Neural cell (in vitro differentiated cells): Measurements from ENCODE around the gene RAB40B. TPM values are rescaled to one million over a fixed set of nuclear protein-coding genes. Genes with fewer than 3 reads are reported as not detected.

Experiments used
- H2AFZ ChIP-seq: fragments of 200-600, 300-800 bp; sonication (generic), shearing (Covaris generic); 2 replicates; pipeline ENCODE4 v1.6.0; 2014; ENCODE audit warnings: low read depth, mild to moderate bottlenecking, antibody characterized with exemption, low read length, moderate library complexity
- H3F3A ChIP-seq: fragments of 200-600 bp; shearing (Covaris generic); 2 replicates; pipeline ENCODE4 v1.6.1; 2016; ENCODE audit warnings: mild to moderate bottlenecking, moderate library complexity, mixed read lengths, antibody characterized with exemption, low read length; ENCODE audit not compliant: insufficient read depth, poor library complexity, severe bottlenecking
- H3K27ac ChIP-seq: fragments of 200-600, 300-800 bp; sonication (generic), shearing (Covaris generic); 2 replicates; pipeline ENCODE4 v1.5.1; 2014; ENCODE audit warnings: mild to moderate bottlenecking, low read length, moderate library complexity
- H3K27me3 ChIP-seq: fragments of 300-800, 200-600 bp; sonication (generic), shearing (Covaris generic); 2 replicates; pipeline ENCODE4 v1.6.0; 2014; ENCODE audit warnings: mild to moderate bottlenecking, low read depth, low read length, moderate library complexity; ENCODE audit not compliant: insufficient read depth
- H3K36me3 ChIP-seq: fragments of 300-800, 200-600 bp; sonication (generic), shearing (Covaris generic); 2 replicates; pipeline ENCODE4 v1.5.1; 2014; ENCODE audit warnings: mild to moderate bottlenecking, antibody characterized with exemption, low read length, moderate library complexity; ENCODE audit not compliant: insufficient read depth
- H3K4me2 ChIP-seq: fragments of 300-800, 200-600 bp; sonication (generic), shearing (Covaris generic); 2 replicates; pipeline ENCODE4 v1.6.0; 2014; ENCODE audit warnings: mild to moderate bottlenecking, low read length
- H3K4me3 ChIP-seq: fragments of 300-800, 200-600 bp; sonication (generic), shearing (Covaris generic); 2 replicates; pipeline ENCODE4 v1.5.1; 2014; ENCODE audit warnings: mild to moderate bottlenecking, low read length, moderate library complexity
- H3K79me2 ChIP-seq: fragments of 200-600 bp; shearing (Covaris generic); replicated peaks from 2 replicates; pipeline ENCODE4 v1.6.0; 2014; ENCODE audit warnings: mild to moderate bottlenecking, low read length, moderate library complexity; ENCODE audit not compliant: insufficient read depth
- H3K9ac ChIP-seq: fragments of 300-800, 200-600 bp; sonication (generic), shearing (Covaris generic); 2 replicates; pipeline ENCODE4 v1.6.1; 2016; ENCODE audit warnings: mild to moderate bottlenecking, low read length, mixed read lengths
- H3K9me2 ChIP-seq: fragments of 200-600 bp; shearing (Covaris generic); 2 replicates; pipeline ENCODE4 v1.6.1; 2016; ENCODE audit warnings: mild to moderate bottlenecking, low read length, mixed read lengths; ENCODE audit not compliant: insufficient read depth
- H3K9me3 ChIP-seq: fragments of 200-600, 300-800 bp; sonication (generic), shearing (Covaris generic); 2 replicates; pipeline ENCODE4 v1.6.1; 2016; ENCODE audit warnings: mild to moderate bottlenecking, mixed run types, low read length, moderate library complexity, mixed read lengths
- H4K20me1 ChIP-seq: fragments of 200-600 bp; shearing (Covaris generic); 2 replicates; pipeline ENCODE4 v1.6.1; 2016; ENCODE audit warnings: mild to moderate bottlenecking, mixed run types; ENCODE audit not compliant: insufficient read depth
- CTCF ChIP-seq: fragments of 450-650 bp; IDR thresholded peaks from 2 replicates; pipeline ENCODE4 v1.5.1; 2014; ENCODE audit warnings: antibody characterized with exemption, mild to moderate bottlenecking, moderate library complexity; ENCODE audit not compliant: poor library complexity, severe bottlenecking
- EP300 ChIP-seq: fragments of 450-650 bp; conservative IDR thresholded peaks from 2 replicates; pipeline ENCODE4 v1.6.1; 2014; ENCODE audit warnings: antibody characterized with exemption, mild to moderate bottlenecking, moderate library complexity; ENCODE audit not compliant: poor library complexity, severe bottlenecking
- EZH2 ChIP-seq: fragments of 200-600, 300-800 bp; shearing (Covaris generic), sonication (generic); IDR thresholded peaks from 2 replicates; pipeline ENCODE4 v1.6.1; 2014; ENCODE audit warnings: antibody characterized with exemption, low read length, borderline replicate concordance, mild to moderate bottlenecking; ENCODE audit not compliant: insufficient read depth, poor library complexity, severe bottlenecking
- MXI1 ChIP-seq: fragments of 450-650 bp; conservative IDR thresholded peaks from 2 replicates; pipeline ENCODE4 v1.6.1; 2014; ENCODE audit warnings: antibody characterized with exemption, mild to moderate bottlenecking; ENCODE audit not compliant: poor library complexity, severe bottlenecking
- POLR2AphosphoS5 ChIP-seq: IDR thresholded peaks from 2 replicates; pipeline ENCODE4 v1.6.1; 2012
- RAD21 ChIP-seq: fragments of 450-650 bp; conservative IDR thresholded peaks from 2 replicates; pipeline ENCODE4 v1.6.1; 2014; ENCODE audit warnings: antibody characterized with exemption, mild to moderate bottlenecking, moderate library complexity
- REST ChIP-seq: IDR thresholded peaks from 2 replicates; pipeline ENCODE4 v1.6.1; 2012; ENCODE audit warnings: borderline replicate concordance
- SMC3 ChIP-seq: fragments of 450-650 bp; conservative IDR thresholded peaks from 2 replicates; pipeline ENCODE4 v1.6.1; 2014; ENCODE audit warnings: antibody characterized with exemption, mild to moderate bottlenecking, moderate library complexity; ENCODE audit not compliant: poor library complexity
- TAF1 ChIP-seq: IDR thresholded peaks from 2 replicates; pipeline ENCODE4 v1.6.1; 2012; ENCODE audit warnings: low read depth
- polyA plus RNA-seq: library from polyadenylated mRNA; depleted of rRNA; stranded (reverse); fragments of >200 nt; gene quantifications from 2 replicates; pipeline ENCODE4 v1.2.3, GENCODE V29; 2014

Gene RAB40B
- polyA plus RNA-seq, 1 donor from 2014 or later: 37.2 TPM

GRCh38 chr17:82674656-82675475 is 23.6 kb downstream of the RAB40B start:
- no peaks in the 10 kb centered on the region for H3K79me2 ChIP-seq
- H3F3A ChIP-seq: no peaks in the 10 kb centered on the region
- H4K20me1 ChIP-seq: no peaks in the 10 kb centered on the region
- H3K9me2 ChIP-seq: no peaks in the 10 kb centered on the region
- TF ChIP-seq POLR2AphosphoS5: no peak
- TF ChIP-seq CTCF: no peak
- no peak for TF ChIP-seq MXI1
- TF ChIP-seq RAD21: no peak
- H3K4me2 ChIP-seq: no peak overlapping the region
- no peak overlapping the region for H3K9ac ChIP-seq
- H3K9me3 ChIP-seq: no peaks in the 10 kb centered on the region
- no peak overlapping the region for H2AFZ ChIP-seq
- H3K4me3 ChIP-seq: no peak overlapping the region
- no peak overlapping the region for H3K27ac ChIP-seq
- H3K36me3 ChIP-seq: no peaks in the 10 kb centered on the region
- H3K27me3 ChIP-seq: no peaks in the 10 kb centered on the region

GRCh38 chr17:82670661-82671450 is 27.6 kb downstream of the RAB40B start:
- H3K4me3 ChIP-seq: no peak overlapping the region
- no peaks in the 10 kb centered on the region for H3K27me3 ChIP-seq
- H3K4me2 ChIP-seq: no peak overlapping the region
- no peaks in the 10 kb centered on the region for H3F3A ChIP-seq
- H3K9ac ChIP-seq: no peak overlapping the region
- no peaks in the 10 kb centered on the region for H4K20me1 ChIP-seq
- H3K79me2 ChIP-seq: no peaks in the 10 kb centered on the region
- no peaks in the 10 kb centered on the region for H3K36me3 ChIP-seq
- H3K9me3 ChIP-seq: no peaks in the 10 kb centered on the region
- no peak for TF ChIP-seq RAD21
- TF ChIP-seq REST: no peak
- TF ChIP-seq POLR2AphosphoS5: no peak
- H2AFZ ChIP-seq: no peak overlapping the region
- H3K9me2 ChIP-seq: no peaks in the 10 kb centered on the region
- H3K27ac ChIP-seq: no peak overlapping the region

GRCh38 chr17:82668631-82669099 is 29.8 kb downstream of the RAB40B start:
- Histone ChIP-seq H3F3A (no peaks in the 10 kb centered on the region), H3K9me3 (no peaks in the 10 kb centered on the region), H3K27ac (no peak overlapping the region), H2AFZ (no peak overlapping the region), H3K27me3 (no peaks in the 10 kb centered on the region), H3K9ac (no peak overlapping the region), H3K9me2 (no peaks in the 10 kb centered on the region), H3K4me3 (no peak overlapping the region), H4K20me1 (no peaks in the 10 kb centered on the region), H3K36me3 (no peaks in the 10 kb centered on the region), H3K79me2 (no peaks in the 10 kb centered on the region), H3K4me2 (no peak overlapping the region)
- TF ChIP-seq CTCF: no peak
- no peak for TF ChIP-seq EP300
- TF ChIP-seq EZH2: no peak
- TF ChIP-seq POLR2AphosphoS5: no peak
- no peak for TF ChIP-seq TAF1
- no peak for TF ChIP-seq SMC3
- no peak for TF ChIP-seq RAD21
